Measurements from ENCODE around the gene ELOVL2. TPM values are rescaled to one million over a fixed set of nuclear protein-coding genes. Genes with fewer than 3 reads are reported as not detected.

ELOVL2 gene
- total RNA-seq, 4 donors from 2014 or later: 0.17 to 0.19 (median 0.18) TPM; not detected in 1

DNA sequence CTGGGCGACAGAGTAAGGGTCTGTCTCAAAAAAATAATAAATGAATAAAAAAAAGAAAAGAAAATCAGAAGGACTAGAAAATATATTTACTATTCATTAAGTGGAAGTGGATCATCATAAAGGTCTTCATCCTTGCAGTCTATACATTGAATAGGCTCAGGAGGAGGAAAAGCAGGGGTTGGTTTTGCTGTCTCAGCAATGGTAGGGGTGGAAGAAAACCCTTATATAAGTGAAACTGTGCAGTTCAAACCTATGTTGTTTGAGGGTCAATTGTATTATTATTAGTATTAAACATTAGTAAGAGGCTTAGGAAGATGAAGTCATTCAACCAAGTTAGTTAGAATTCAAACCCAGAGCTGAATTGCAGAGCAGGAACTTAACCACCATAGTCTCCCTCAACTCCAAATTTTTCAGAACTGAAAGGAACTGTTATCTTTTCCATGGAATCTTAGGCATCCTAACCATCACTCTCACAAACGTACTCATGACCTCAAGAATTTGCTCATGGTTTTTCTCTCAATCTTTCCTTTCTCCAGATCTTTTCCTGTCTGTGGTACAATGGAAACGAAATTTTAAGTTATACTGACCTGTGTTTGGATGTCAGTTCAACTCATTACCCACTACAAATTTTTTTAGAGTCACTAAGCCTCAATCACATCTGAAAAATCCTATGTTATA is 41.8 kb upstream of the ELOVL2 start:
- H3K36me3 ChIP-seq: no peaks in the 10 kb centered on the region
- no peak for TF ChIP-seq POLR2AphosphoS5 (IDR thresholded peaks at IDR 0.05)
- DNase-seq (ENCODE audit: low spot score in 2 of 2): no peak
- H3K27me3 ChIP-seq: no peaks in the 10 kb centered on the region
- 57% methylated on average over 3 of the region's 3 CpGs for WGBS
- no peaks in the 10 kb centered on the region for H3K4me1 ChIP-seq
- H3K4me3 ChIP-seq: no peak overlapping the region
- H3K27ac ChIP-seq: no peak overlapping the region
- H3K9me3 ChIP-seq: no peaks in the 10 kb centered on the region

DNA sequence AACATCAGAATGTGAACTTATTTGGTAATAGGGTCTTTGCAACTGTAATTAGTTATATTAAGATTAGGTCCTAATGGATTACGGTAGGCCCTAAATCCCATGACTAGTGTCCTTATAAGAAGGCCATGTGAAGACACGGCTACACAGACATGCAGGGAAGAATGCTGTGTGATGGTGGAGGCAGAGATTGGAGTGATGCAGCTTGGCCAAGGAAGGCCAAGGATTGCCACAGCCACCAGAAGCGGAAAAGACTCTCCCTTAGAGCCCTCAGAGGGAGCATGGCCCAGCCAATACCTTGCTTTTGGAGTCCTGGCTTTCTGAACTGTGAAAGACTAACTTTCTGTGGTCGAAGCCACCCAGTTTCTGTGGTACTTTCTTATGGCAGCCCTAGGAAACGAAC is 39.9 kb upstream of the ELOVL2 start:
- Histone ChIP-seq H3K9me3 (no peaks in the 10 kb centered on the region), H3K27ac (no peak overlapping the region), H3K27me3 (no peaks in the 10 kb centered on the region), H3K4me1 (no peaks in the 10 kb centered on the region), H3K36me3 (no peaks in the 10 kb centered on the region), H3K4me3 (no peak overlapping the region)
- TF ChIP-seq POLR2A (IDR thresholded peaks at IDR 0.05) (no peak), EP300 (IDR thresholded peaks at IDR 0.05) (no peak), POLR2AphosphoS5 (IDR thresholded peaks at IDR 0.05) (no peak)
- TF ChIP-seq, protein P1, sequence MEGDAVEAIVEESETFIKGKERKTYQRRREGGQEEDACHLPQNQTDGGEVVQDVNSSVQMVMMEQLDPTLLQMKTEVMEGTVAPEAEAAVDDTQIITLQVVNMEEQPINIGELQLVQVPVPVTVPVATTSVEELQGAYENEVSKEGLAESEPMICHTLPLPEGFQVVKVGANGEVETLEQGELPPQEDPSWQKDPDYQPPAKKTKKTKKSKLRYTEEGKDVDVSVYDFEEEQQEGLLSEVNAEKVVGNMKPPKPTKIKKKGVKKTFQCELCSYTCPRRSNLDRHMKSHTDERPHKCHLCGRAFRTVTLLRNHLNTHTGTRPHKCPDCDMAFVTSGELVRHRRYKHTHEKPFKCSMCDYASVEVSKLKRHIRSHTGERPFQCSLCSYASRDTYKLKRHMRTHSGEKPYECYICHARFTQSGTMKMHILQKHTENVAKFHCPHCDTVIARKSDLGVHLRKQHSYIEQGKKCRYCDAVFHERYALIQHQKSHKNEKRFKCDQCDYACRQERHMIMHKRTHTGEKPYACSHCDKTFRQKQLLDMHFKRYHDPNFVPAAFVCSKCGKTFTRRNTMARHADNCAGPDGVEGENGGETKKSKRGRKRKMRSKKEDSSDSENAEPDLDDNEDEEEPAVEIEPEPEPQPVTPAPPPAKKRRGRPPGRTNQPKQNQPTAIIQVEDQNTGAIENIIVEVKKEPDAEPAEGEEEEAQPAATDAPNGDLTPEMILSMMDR (IDR thresholded peaks at IDR 0.05): no peak
- WGBS: 95% methylated on average over 5 of the region's 5 CpGs
- DNase-seq (ENCODE audit: low spot score in 2 of 2): no peak

DNA sequence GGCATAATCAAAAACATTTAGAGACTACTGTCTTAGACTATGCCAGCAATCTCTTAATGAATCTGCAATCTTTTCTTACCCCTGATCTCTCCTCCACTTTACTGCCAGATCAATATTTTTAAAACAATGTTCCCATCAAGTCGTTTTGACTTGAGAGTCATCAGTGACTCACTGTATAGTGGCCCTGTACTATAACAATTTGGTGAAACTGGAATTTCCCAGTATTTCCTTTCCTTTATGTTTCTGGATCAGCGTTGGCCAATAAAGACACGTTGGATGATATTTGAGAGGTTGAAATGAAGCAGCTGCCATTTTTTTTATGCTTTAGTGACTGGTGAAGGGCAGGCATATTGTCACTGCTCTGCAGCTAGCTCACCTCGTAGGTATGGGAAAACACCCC is 39.4 kb upstream of the ELOVL2 start:
- no peak overlapping the region for H3K27ac ChIP-seq

DNA sequence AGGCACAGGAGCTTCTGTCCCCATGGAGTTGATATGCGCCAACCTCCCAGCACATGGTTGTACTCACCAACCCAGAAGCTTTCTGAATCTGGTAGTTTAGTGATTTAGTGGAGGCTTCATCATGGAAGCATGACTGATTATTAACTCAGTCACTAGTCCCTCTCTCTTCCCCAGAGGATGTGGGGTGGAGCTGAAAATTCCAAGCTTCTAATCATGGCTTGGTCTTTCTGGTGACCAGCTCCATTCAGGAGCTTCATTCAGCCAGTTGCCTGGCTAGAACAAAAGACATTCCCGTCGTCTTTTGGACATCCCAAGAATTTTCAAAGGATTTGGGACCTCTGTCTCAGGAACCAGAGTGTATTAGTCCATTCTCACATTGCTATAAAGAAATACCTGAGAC is 36.2 kb upstream of the ELOVL2 start:
- no peak for DNase-seq (ENCODE audit: low spot score in 2 of 2)
- TF ChIP-seq EP300 (IDR thresholded peaks at IDR 0.05): no peak
- TF ChIP-seq POLR2AphosphoS5 (IDR thresholded peaks at IDR 0.05): no peak
- TF ChIP-seq, protein P1 (IDR thresholded peaks at IDR 0.05): no peak
- TF ChIP-seq POLR2A (IDR thresholded peaks at IDR 0.05): no peak
- H3K27ac ChIP-seq: no peak overlapping the region
- no peaks in the 10 kb centered on the region for H3K27me3 ChIP-seq
- H3K4me1 ChIP-seq: no peaks in the 10 kb centered on the region
- H3K36me3 ChIP-seq: no peaks in the 10 kb centered on the region
- WGBS: 60% methylated on average over 3 of the region's 3 CpGs
- no peak overlapping the region for H3K4me3 ChIP-seq
- no peaks in the 10 kb centered on the region for H3K9me3 ChIP-seq

More for the DNA sequence above, 39.4 kb upstream of the ELOVL2 start:
- TF ChIP-seq, protein P1 (IDR thresholded peaks at IDR 0.05): no peak
- TF ChIP-seq POLR2A (IDR thresholded peaks at IDR 0.05) (no peak), POLR2AphosphoS5 (IDR thresholded peaks at IDR 0.05) (no peak), EP300 (IDR thresholded peaks at IDR 0.05) (no peak)
- Histone ChIP-seq H3K4me3 (no peak overlapping the region), H3K36me3 (no peaks in the 10 kb centered on the region), H3K9me3 (no peaks in the 10 kb centered on the region), H3K4me1 (no peaks in the 10 kb centered on the region), H3K27me3 (no peaks in the 10 kb centered on the region)
- 73% methylated on average over 4 of the region's 4 CpGs for WGBS
- DNase-seq (ENCODE audit: low spot score in 2 of 2): no peak

DNA sequence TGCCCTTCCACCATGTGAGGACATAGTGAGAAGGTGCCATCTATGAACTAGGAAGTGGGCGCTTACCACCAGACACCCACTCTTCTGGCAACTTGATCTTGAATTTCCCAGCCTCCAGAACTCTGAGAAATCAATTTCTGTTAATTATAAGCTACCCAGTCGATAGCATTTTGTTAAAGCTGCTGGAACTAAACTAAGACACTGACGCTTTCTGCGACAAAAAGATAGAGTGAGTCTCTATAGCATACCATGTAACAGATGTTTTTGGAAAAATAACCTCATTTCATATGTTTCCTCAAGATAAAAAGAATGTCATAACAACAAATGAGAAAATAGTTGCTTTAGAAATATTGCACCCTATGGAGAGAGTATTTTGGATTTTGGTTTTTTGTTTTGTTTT is 34.2 kb upstream of the ELOVL2 start:
- TF ChIP-seq, protein P1 (IDR thresholded peaks at IDR 0.05): no peak
- TF ChIP-seq EP300 (IDR thresholded peaks at IDR 0.05) (no peak), POLR2A (IDR thresholded peaks at IDR 0.05) (no peak), POLR2AphosphoS5 (IDR thresholded peaks at IDR 0.05) (no peak)
- no peak overlapping the region for H3K4me3 ChIP-seq
- H3K36me3 ChIP-seq: no peaks in the 10 kb centered on the region
- H3K27me3 ChIP-seq: no peaks in the 10 kb centered on the region
- H3K9me3 ChIP-seq: no peaks in the 10 kb centered on the region
- H3K27ac ChIP-seq: no peak overlapping the region
- no peak for DNase-seq (ENCODE audit: low spot score in 2 of 2)
- 91% methylated on average over 4 of the region's 4 CpGs for WGBS
- H3K4me1 ChIP-seq: no peaks in the 10 kb centered on the region

DNA sequence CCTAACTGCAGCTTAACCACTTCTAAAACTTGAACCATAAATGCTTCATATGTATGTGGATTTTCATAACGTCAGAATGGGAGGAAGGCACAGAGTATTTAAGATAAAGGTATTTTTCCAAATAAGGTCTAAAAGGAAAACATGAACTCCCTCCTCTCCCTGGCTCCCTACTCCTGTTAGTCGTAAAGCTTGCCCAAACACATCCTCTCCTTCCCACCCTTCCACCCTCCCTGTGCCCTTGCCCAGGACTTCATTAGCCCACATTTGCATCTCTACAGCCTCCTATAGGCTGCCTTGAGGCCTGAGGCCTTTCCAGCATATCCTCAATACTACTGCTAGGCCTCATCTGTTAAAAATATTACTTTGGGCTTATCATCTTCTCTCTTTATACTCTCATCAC is 32.4 kb upstream of the ELOVL2 start:
- no peaks in the 10 kb centered on the region for H3K27me3 ChIP-seq
- TF ChIP-seq POLR2A (IDR thresholded peaks at IDR 0.05) (no peak), POLR2AphosphoS5 (IDR thresholded peaks at IDR 0.05) (no peak)
- no peak overlapping the region for H3K4me3 ChIP-seq
- no peaks in the 10 kb centered on the region for H3K4me1 ChIP-seq
- no peaks in the 10 kb centered on the region for H3K9me3 ChIP-seq
- 50% methylated on average over 2 of the region's 2 CpGs for WGBS
- no peak for DNase-seq (ENCODE audit: low spot score in 2 of 2)
- no peak overlapping the region for H3K27ac ChIP-seq
- H3K36me3 ChIP-seq: no peaks in the 10 kb centered on the region
